Activated B cell treated with CpG ODN at 0.5 μM for 24 hours (primary cell): ENCODE results near the gene KIF12. TPM values are rescaled to one million over a fixed set of nuclear protein-coding genes. Genes with fewer than 3 reads are reported as not detected.

Source experiments
- ATAC-seq: fragments of 200-7000 bp; cut with Tn5 transposase; one replicate; pipeline ENCODE4 v1.10.0; 2021; ENCODE audit warnings: low read depth, mild to moderate bottlenecking, moderate library complexity
- CTCF ChIA-PET: fragments of 350-600 bp; sonication (Branson Sonifier 250); formaldehyde crosslinking; loops from one replicate; lab custom pipeline; 2021; ENCODE audit warnings: antibody characterized with exemption; lab: Charles Lee
- POLR2A ChIA-PET: fragments of 350-600 bp; sonication (Branson Sonifier 250); formaldehyde crosslinking; loops from one replicate; lab custom pipeline; 2021; ENCODE audit warnings: antibody characterized with exemption; lab: Charles Lee
- DNase-seq: peaks from one replicate; pipeline ENCODE4 v3.0.0; 2022
- H3K27ac Mint-ChIP-seq: one replicate; pipeline ENCODE4 v1.8.0; 2020; ENCODE audit warnings: mixed read lengths
- H3K27me3 Mint-ChIP-seq: one replicate; pipeline ENCODE4 v1.8.0; 2021; ENCODE audit warnings: mixed read lengths
- H3K36me3 Mint-ChIP-seq: one replicate; pipeline ENCODE4 v1.8.0; 2021; ENCODE audit warnings: low read depth, mixed read lengths
- H3K4me1 Mint-ChIP-seq: one replicate; pipeline ENCODE4 v1.8.0; 2021; ENCODE audit warnings: mixed read lengths
- H3K4me3 Mint-ChIP-seq: one replicate; pipeline ENCODE4 v1.8.0; 2020; ENCODE audit warnings: mild to moderate bottlenecking, mixed read lengths
- H3K9me3 Mint-ChIP-seq: one replicate; pipeline ENCODE4 v1.8.0; 2020; ENCODE audit warnings: mixed read lengths
- CTCF ChIP-seq: fragments of 200-600 bp; IDR thresholded peaks from one replicate; pipeline ENCODE4 v1.8.0; 2022; ENCODE audit warnings: antibody characterized with exemption, mild to moderate bottlenecking
- intact Hi-C: fragments of 100-400 bp; cut with micrococcal nuclease; formaldehyde crosslinking; loops from one replicate; pipeline ENCODE4 v1.15.1; 2024
- total RNA-seq: library from RNA; stranded (reverse); gene quantifications from 2 replicates; pipeline ENCODE4 v1.2.3, GENCODE V29; 2022

Gene KIF12
- total RNA-seq, 1 donor from 2014 or later, result not detected

GRCh38 chr9:114115654-114116125 lies 16.6 kb upstream of the KIF12 start:
- Mint-ChIP-seq H3K4me1 (no peaks in the 10 kb centered on the region), H3K27me3 (peaks cover 36% of the 10 kb centered on the region), H3K4me3 (no peak overlapping the region), H3K27ac (no peak overlapping the region), H3K36me3 (no peaks in the 10 kb centered on the region), H3K9me3 (no peaks in the 10 kb centered on the region)
- DNase-seq, result no peak
- TF ChIP-seq CTCF, result no peak
- intact Hi-C loops, result no loop called here
- CTCF ChIA-PET, result no interaction called here
- no peak for ATAC-seq
- POLR2A ChIA-PET, result no interaction called here

GRCh38 chr9:114114364-114114763 lies 15.3 kb upstream of the KIF12 start:
- DNase-seq (no peak), ATAC-seq (no peak)
- Mint-ChIP-seq H3K4me1 (no peaks in the 10 kb centered on the region), H3K9me3 (no peaks in the 10 kb centered on the region), H3K4me3 (no peak overlapping the region), H3K36me3 (no peaks in the 10 kb centered on the region), H3K27ac (no peak overlapping the region), H3K27me3 (peaks cover 36% of the 10 kb centered on the region)
- ChIA-PET CTCF (no interaction called here), POLR2A (no interaction called here)
- TF ChIP-seq CTCF, result no peak
- intact Hi-C loops, result no loop called here

- TF ChIP-seq CTCF, result no peak
- no peaks in the 10 kb centered on the region for H3K4me1 Mint-ChIP-seq
- H3K36me3 Mint-ChIP-seq, result no peaks in the 10 kb centered on the region
- CTCF ChIA-PET, result no interaction called here
- H3K4me3 Mint-ChIP-seq, result no peak overlapping the region
- DNase-seq (no peak), ATAC-seq (no peak)
- intact Hi-C loops, result no loop called here
- no peaks in the 10 kb centered on the region for H3K9me3 Mint-ChIP-seq
- H3K27me3 Mint-ChIP-seq, result peaks cover 29% of the 10 kb centered on the region
- POLR2A ChIA-PET, result no interaction called here
- no peak overlapping the region for H3K27ac Mint-ChIP-seq
These were observed 13.9 kb upstream of the KIF12 start for GRCh38 chr9:114112778-114113584.

- H3K4me1 Mint-ChIP-seq, result no peaks in the 10 kb centered on the region
- H3K36me3 Mint-ChIP-seq, result no peaks in the 10 kb centered on the region
- peaks cover 23% of the 10 kb centered on the region for H3K27me3 Mint-ChIP-seq
- DNase-seq (no peak), ATAC-seq (no peak)
- CTCF ChIA-PET, result no interaction called here
- H3K27ac Mint-ChIP-seq, result no peak overlapping the region
- no peak for TF ChIP-seq CTCF
- no peak overlapping the region for H3K4me3 Mint-ChIP-seq
- POLR2A ChIA-PET, result no interaction called here
- intact Hi-C loops, result no loop called here
- H3K9me3 Mint-ChIP-seq, result no peaks in the 10 kb centered on the region
These were observed 13.2 kb upstream of the KIF12 start for GRCh38 chr9:114112325-114112724.

GRCh38 chr9:114110180-114110579 lies 11.1 kb upstream of the KIF12 start:
- Mint-ChIP-seq H3K36me3 (no peaks in the 10 kb centered on the region), H3K4me3 (no peak overlapping the region), H3K9me3 (no peaks in the 10 kb centered on the region), H3K27ac (no peak overlapping the region), H3K4me1 (no peaks in the 10 kb centered on the region), H3K27me3 (peaks cover 17% of the 10 kb centered on the region)
- ChIA-PET CTCF (no interaction called here), POLR2A (no interaction called here)
- TF ChIP-seq CTCF, result no peak
- intact Hi-C loops, result no loop called here
- no peak for ATAC-seq
- DNase-seq, result no peak
